ENCODE results near the gene ZNF22. TPM values are rescaled to one million over a fixed set of nuclear protein-coding genes. Genes with fewer than 3 reads are reported as not detected.
A peak's percentile ranks its signal among the peaks of the same experiment; 100 is the strongest.

The ZNF22 gene
- total RNA-seq, 1 experiment from 2014 or later, result 13.5 TPM

- Histone ChIP-seq H3K27ac (ENCODE audit: low read depth, low read length) (peak overlapping the region; percentile 71), H2AFZ (ENCODE audit: low read depth, low read length, poor library complexity, severe bottlenecking) (no peak overlapping the region), H3K27me3 (ENCODE audit: insufficient read depth, low read length) (0 out of 2 replicates have a peak, but pooled peaks cover 5% of the 10 kb centered on the region), H3K4me2 (ENCODE audit: low read length) (peak overlapping the region; percentile 74), H3K9me2 (ENCODE audit: insufficient read depth) (no peaks in the 10 kb centered on the region), H3K9me3 (ENCODE audit: control insufficient read depth in 1 of 2, insufficient read depth in 1 of 2, low read depth in 1 of 2, low read length in 2 of 2) (no peaks in the 10 kb centered on the region), H3K36me3 (ENCODE audit: control insufficient read depth in 1 of 2, insufficient read depth in 2 of 2, low read length in 2 of 2) (no peaks in the 10 kb centered on the region), H3K9ac (ENCODE audit: low read length) (peak overlapping the region; percentile 62), H3K4me1 (ENCODE audit: control insufficient read depth in 1 of 2, insufficient read depth in 2 of 2, low read length in 2 of 2) (peaks cover 0 to 7% of the 10 kb centered on the region in 2 experiments; a peak in 1 of 4 replicates), H4K20me1 (ENCODE audit: insufficient read depth) (no peaks in the 10 kb centered on the region), H3K79me2 (ENCODE audit: insufficient read depth, low read length) (peaks cover 25% of the 10 kb centered on the region), H3K4me3 (replicated peaks in 1 of 2; ENCODE audit: low read depth in 1 of 2, low read length in 2 of 2) (peak overlapping the region; percentile 52 to 62)
- ChIA-PET CTCF (interaction anchor here (1.1 to 1.2 kb wide), 2 partner anchors 21 to 23 kb away, joined by 3 read pairs; partner anchors contain the start of gene DEPP1), POLR2A (interaction anchor here (1.2 to 1.8 kb wide), 3 partner anchors 21 to 69 kb away, joined by 4 to 6 read pairs (median 5); partner anchors contain the start of gene DEPP1), RAD21 (ENCODE audit: low non-redundant PET in 1 of 2, low total read pairs in 2 of 2, uncharacterized antibody in 2 of 2, unreplicated experiment in 2 of 2) (no interaction called here)
- no peak for DNase-seq (ENCODE audit: low read depth, low spot score)
- intact Hi-C loops (cut with micrococcal nuclease), result loop anchor here (10.0 kb wide), 3 partner anchors 233 to 1223 kb away; no protein-coding TSS in a partner anchor
- peak; percentile 79 for ATAC-seq
- BruUV-seq (replicated peaks), result no TSS peak
- no peak for TF ChIP-seq EZH2 (IDR thresholded peaks at IDR 0.05)
- no peak for TF ChIP-seq CEBPB (IDR thresholded peaks at IDR 0.05; ENCODE audit: low read depth)
- no peak for TF ChIP-seq EGR1 (IDR thresholded peaks at IDR 0.05; ENCODE audit: low read depth)
- TF ChIP-seq, protein P1, sequence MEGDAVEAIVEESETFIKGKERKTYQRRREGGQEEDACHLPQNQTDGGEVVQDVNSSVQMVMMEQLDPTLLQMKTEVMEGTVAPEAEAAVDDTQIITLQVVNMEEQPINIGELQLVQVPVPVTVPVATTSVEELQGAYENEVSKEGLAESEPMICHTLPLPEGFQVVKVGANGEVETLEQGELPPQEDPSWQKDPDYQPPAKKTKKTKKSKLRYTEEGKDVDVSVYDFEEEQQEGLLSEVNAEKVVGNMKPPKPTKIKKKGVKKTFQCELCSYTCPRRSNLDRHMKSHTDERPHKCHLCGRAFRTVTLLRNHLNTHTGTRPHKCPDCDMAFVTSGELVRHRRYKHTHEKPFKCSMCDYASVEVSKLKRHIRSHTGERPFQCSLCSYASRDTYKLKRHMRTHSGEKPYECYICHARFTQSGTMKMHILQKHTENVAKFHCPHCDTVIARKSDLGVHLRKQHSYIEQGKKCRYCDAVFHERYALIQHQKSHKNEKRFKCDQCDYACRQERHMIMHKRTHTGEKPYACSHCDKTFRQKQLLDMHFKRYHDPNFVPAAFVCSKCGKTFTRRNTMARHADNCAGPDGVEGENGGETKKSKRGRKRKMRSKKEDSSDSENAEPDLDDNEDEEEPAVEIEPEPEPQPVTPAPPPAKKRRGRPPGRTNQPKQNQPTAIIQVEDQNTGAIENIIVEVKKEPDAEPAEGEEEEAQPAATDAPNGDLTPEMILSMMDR (IDR thresholded peaks at IDR 0.05 in 2 of 3, conservative IDR thresholded peaks at IDR 0.05 in 1 of 3; ENCODE audit: borderline replicate concordance in 1 of 3, insufficient read depth in 1 of 3, low read depth in 2 of 3, low read length in 2 of 3), result no peak
- TF ChIP-seq, protein P2, sequence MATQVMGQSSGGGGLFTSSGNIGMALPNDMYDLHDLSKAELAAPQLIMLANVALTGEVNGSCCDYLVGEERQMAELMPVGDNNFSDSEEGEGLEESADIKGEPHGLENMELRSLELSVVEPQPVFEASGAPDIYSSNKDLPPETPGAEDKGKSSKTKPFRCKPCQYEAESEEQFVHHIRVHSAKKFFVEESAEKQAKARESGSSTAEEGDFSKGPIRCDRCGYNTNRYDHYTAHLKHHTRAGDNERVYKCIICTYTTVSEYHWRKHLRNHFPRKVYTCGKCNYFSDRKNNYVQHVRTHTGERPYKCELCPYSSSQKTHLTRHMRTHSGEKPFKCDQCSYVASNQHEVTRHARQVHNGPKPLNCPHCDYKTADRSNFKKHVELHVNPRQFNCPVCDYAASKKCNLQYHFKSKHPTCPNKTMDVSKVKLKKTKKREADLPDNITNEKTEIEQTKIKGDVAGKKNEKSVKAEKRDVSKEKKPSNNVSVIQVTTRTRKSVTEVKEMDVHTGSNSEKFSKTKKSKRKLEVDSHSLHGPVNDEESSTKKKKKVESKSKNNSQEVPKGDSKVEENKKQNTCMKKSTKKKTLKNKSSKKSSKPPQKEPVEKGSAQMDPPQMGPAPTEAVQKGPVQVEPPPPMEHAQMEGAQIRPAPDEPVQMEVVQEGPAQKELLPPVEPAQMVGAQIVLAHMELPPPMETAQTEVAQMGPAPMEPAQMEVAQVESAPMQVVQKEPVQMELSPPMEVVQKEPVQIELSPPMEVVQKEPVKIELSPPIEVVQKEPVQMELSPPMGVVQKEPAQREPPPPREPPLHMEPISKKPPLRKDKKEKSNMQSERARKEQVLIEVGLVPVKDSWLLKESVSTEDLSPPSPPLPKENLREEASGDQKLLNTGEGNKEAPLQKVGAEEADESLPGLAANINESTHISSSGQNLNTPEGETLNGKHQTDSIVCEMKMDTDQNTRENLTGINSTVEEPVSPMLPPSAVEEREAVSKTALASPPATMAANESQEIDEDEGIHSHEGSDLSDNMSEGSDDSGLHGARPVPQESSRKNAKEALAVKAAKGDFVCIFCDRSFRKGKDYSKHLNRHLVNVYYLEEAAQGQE (IDR thresholded peaks at IDR 0.05; ENCODE audit: low read depth), result no peak
- TF ChIP-seq POLR2A (IDR thresholded peaks at IDR 0.05; ENCODE audit: borderline replicate concordance, extremely low read depth, insufficient read depth, insufficient read length), result no peak
- TF ChIP-seq, protein P3, sequence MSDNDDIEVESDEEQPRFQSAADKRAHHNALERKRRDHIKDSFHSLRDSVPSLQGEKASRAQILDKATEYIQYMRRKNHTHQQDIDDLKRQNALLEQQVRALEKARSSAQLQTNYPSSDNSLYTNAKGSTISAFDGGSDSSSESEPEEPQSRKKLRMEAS (IDR thresholded peaks at IDR 0.05), result no peak
- TF ChIP-seq EZH2phosphoT487 (IDR thresholded peaks at IDR 0.05; ENCODE audit: borderline replicate concordance), result no peak
These were observed 842 bp downstream of the ZNF22 start for GRCh38 chr10:45001381-45002148.
